Measurements from ENCODE around the gene FAM47E. TPM values are rescaled to one million over a fixed set of nuclear protein-coding genes. Genes with fewer than 3 reads are reported as not detected.

The FAM47E gene
- total and polyA plus RNA-seq, 9 of the 15 experiments (the other 6 are each of a cell fraction or from before 2014, with no cell fraction given) = 3.7 to 15.6 (median 6.4) TPM

DNA sequence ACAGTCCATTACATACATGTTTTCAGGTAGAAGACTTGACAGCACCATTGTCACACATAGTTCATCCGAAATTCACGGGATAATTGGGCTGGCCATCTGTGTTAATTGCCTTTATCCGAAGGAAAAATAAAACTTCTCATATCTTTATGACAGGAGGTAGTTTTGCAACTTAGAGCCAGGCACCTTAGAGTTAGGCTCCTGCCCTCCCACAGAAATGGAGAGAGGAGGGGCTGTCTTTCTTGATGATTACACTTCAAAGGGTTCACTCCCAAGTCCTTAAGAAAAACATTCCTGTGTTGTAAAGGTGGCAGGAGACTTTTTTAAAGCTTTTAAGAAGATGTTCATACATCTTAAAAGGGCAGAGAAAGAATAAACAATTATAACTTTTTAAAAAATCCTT lies 27.4 kb upstream of the FAM47E start (continued):
- TF ChIP-seq TFAM (CRISPR knock-in tag; conservative IDR thresholded peaks at IDR 0.05) (no peak), MECOM (CRISPR knock-in tag; IDR thresholded peaks at IDR 0.05) (no peak), DPF2 (IDR thresholded peaks at IDR 0.05) (no peak)

DNA sequence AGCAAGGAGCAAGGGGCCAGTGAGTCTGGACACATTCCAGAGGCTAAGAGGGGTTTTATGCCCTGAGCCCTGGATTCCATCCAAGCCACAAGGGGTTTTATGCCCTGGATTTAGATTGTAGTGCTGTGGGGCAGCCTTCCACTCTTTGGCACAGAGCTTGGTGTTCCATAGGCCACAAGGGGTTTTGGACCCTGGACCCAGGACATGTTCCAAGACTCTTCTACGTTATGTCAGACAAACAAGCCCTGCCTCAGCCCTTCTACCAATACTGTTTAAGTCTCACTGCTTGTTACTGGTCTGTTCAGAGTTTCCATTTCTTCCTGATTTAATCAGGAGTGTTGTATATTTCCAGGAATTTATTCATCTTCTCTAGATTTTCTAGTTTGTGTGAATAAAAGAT lies 25.1 kb upstream of the FAM47E start:
- FAIRE-seq = no peak
- no peak for ATAC-seq
- TF ChIP-seq E2F5 (CRISPR knock-in tag; IDR thresholded peaks at IDR 0.05) = no peak
- no peak for TF ChIP-seq HMGXB4 (CRISPR knock-in tag; IDR thresholded peaks at IDR 0.05)
- TF ChIP-seq, protein P1, sequence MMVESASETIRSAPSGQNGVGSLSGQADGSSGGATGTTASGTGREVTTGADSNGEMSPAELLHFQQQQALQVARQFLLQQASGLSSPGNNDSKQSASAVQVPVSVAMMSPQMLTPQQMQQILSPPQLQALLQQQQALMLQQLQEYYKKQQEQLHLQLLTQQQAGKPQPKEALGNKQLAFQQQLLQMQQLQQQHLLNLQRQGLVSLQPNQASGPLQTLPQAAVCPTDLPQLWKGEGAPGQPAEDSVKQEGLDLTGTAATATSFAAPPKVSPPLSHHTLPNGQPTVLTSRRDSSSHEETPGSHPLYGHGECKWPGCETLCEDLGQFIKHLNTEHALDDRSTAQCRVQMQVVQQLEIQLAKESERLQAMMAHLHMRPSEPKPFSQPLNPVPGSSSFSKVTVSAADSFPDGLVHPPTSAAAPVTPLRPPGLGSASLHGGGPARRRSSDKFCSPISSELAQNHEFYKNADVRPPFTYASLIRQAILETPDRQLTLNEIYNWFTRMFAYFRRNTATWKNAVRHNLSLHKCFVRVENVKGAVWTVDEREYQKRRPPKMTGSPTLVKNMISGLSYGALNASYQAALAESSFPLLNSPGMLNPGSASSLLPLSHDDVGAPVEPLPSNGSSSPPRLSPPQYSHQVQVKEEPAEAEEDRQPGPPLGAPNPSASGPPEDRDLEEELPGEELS (CRISPR knock-in tag; IDR thresholded peaks at IDR 0.05; ENCODE audit: borderline replicate concordance) = no peak
- no peak for TF ChIP-seq ETS2 (tag; IDR thresholded peaks at IDR 0.05; ENCODE audit: borderline replicate concordance, poor library complexity, severe bottlenecking)
- TF ChIP-seq ZBTB7A (IDR thresholded peaks at IDR 0.05; ENCODE audit: borderline replicate concordance, control insufficient read depth, low read depth, low read length) = no peak
- no peak for TF ChIP-seq PML (IDR thresholded peaks at IDR 0.05; ENCODE audit: low read length)
- TF ChIP-seq NR3C1 (CRISPR knock-in tag; IDR thresholded peaks at IDR 0.05) = no peak
- no peak for TF ChIP-seq SREBF1 (IDR thresholded peaks at IDR 0.05; ENCODE audit: borderline replicate concordance, low read depth, low read length)
- no peak for TF ChIP-seq ZNF639 (CRISPR knock-in tag; conservative IDR thresholded peaks at IDR 0.05 in 1 of 2, IDR thresholded peaks at IDR 0.05 in 1 of 2)
- TF ChIP-seq KLF10 (CRISPR knock-in tag; IDR thresholded peaks at IDR 0.05) = no peak
- no peak for TF ChIP-seq ZNF707 (CRISPR knock-in tag; conservative IDR thresholded peaks at IDR 0.05)
- TF ChIP-seq CSDE1 (IDR thresholded peaks at IDR 0.05) = no peak
- no peak for TF ChIP-seq TARDBP (IDR thresholded peaks at IDR 0.05)
- TF ChIP-seq DIDO1 (tag; IDR thresholded peaks at IDR 0.05; ENCODE audit: low read depth) = no peak

More for the DNA sequence above, 25.1 kb upstream of the FAM47E start:
- H3K27ac ChIP-seq (ENCODE audit: extremely low read depth, low read depth, low read length) = no peak overlapping the region
- no peaks in the 10 kb centered on the region for H4K20me1 ChIP-seq (replicated peaks; ENCODE audit: control insufficient read depth, insufficient read depth, low read length)
- no peak overlapping the region for H3K9ac ChIP-seq (ENCODE audit: insufficient read depth in 1 of 2, low read depth in 2 of 2, low read length in 2 of 2)
- H3K4me2 ChIP-seq (ENCODE audit: insufficient read depth, low read length) = no peak overlapping the region
- H3K36me3 ChIP-seq (ENCODE audit: control insufficient read depth, insufficient read depth, low read length) = peaks cover 19% of the 10 kb centered on the region
- WGBS (ENCODE audit: insufficient coverage, low coverage, missing lambda C conversion rate) = 0% methylated on average over 1 of the region's 1 CpG
- no TSS peak for BruUV-seq (replicated peaks)
- in situ Hi-C loops (cut with MboI) (no loop called here), intact Hi-C loops (cut with micrococcal nuclease) (no loop called here)
- DNase-seq (ENCODE audit: extremely low read depth in 1 of 4, low spot score in 3 of 4) = no peak
- POLR2A ChIA-PET = no interaction called here
- H3K4me3 ChIP-seq = no peak overlapping the region
- peaks cover 11% of the 10 kb centered on the region for H3K9me3 ChIP-seq (replicated peaks; ENCODE audit: control insufficient read depth, insufficient read depth, low read depth, low read length)
- CTCF ChIA-PET (ENCODE audit: low intra/inter-chr PET ratio) = no interaction called here
- H3K27me3 ChIP-seq (ENCODE audit: control insufficient read depth in 2 of 2, insufficient read depth in 2 of 2, low read length in 2 of 2) = no peaks in the 10 kb centered on the region
- H2AFZ ChIP-seq (ENCODE audit: low read depth, low read length) = no peak overlapping the region
- no peaks in the 10 kb centered on the region for H3K79me2 ChIP-seq (ENCODE audit: control insufficient read depth, insufficient read depth, low read length)
- H3K9me1 ChIP-seq (ENCODE audit: control insufficient read depth, insufficient read depth, low read length) = no peaks in the 10 kb centered on the region
- no peaks in the 10 kb centered on the region for H3K4me1 ChIP-seq (replicated peaks in 1 of 2; ENCODE audit: control insufficient read depth in 2 of 2, insufficient read depth in 2 of 2, low read length in 2 of 2)
